Aorta (tissue), 5 donors: Measurements from ENCODE around the gene QSOX1. TPM values are rescaled to one million over a fixed set of nuclear protein-coding genes. Genes with fewer than 3 reads are reported as not detected.
"Not testable (repeated sequence)": the region's sequence is repeated elsewhere in the genome, so short reads cannot be mapped to it uniquely, and the experiment has no call there.

Experiments used
- ATAC-seq: fragments of 200-7000 bp; cut with Tn5 transposase; one replicate; pipeline ENCODE4 v1.9.1; 2022; ENCODE audit warnings: moderate library complexity; ENCODE audit not compliant: low FRiP score
- DNase-seq, 2 donors: peaks; one replicate each; pipeline ENCODE4 v3.0.0-alpha.2; 2020
- H3K27ac ChIP-seq, 2 donors: one replicate each; pipeline ENCODE4 v1.5.1; 2013; ENCODE audit warnings: low read length in 2 of 2, mild to moderate bottlenecking in 2 of 2, moderate library complexity in 2 of 2, control low read depth in 1 of 2, inconsistent platforms in 1 of 2, low read depth in 1 of 2
- H3K27me3 ChIP-seq, 2 donors: one replicate each; pipeline ENCODE4 v1.6.1; 2013; ENCODE audit warnings: control low read depth in 1 of 2, low read length in 1 of 2, mild to moderate bottlenecking in 1 of 2, moderate library complexity in 1 of 2; ENCODE audit not compliant: insufficient read depth in 2 of 2, control insufficient read depth in 1 of 2
- H3K36me3 ChIP-seq, 2 donors: one replicate each; pipeline ENCODE4 v1.6.1; 2013; ENCODE audit warnings: control low read depth in 1 of 2, low read length in 1 of 2, mild to moderate bottlenecking in 1 of 2; ENCODE audit not compliant: insufficient read depth in 2 of 2, control insufficient read depth in 1 of 2
- H3K4me1 ChIP-seq, 2 donors: one replicate each; pipeline ENCODE4 v1.6.1; 2013; ENCODE audit warnings: low read length in 2 of 2, control low read depth in 1 of 2, mild to moderate bottlenecking in 1 of 2, moderate library complexity in 1 of 2; ENCODE audit not compliant: insufficient read depth in 2 of 2, control insufficient read depth in 1 of 2
- H3K4me3 ChIP-seq, 2 donors: one replicate each; pipeline ENCODE4 v1.5.1; 2013; ENCODE audit warnings: low read length in 2 of 2, control low read depth in 1 of 2, mild to moderate bottlenecking in 1 of 2
- H3K9me3 ChIP-seq: one replicate; pipeline ENCODE4 v1.6.1; 2013; ENCODE audit warnings: mild to moderate bottlenecking, low read length; ENCODE audit not compliant: control insufficient read depth
- WGBS, 2 donors: extraction: QIAGEN DNeasy Blood & Tissue Kit; methylation state at CpG; one replicate each; pipeline ENCODE4 v1.1.7; 2013; 5-methylcytosine and 5-hydroxymethylcytosine counted together
- intact Hi-C, 2 donors: fragments of 100-400 bp; cut with DNase I; formaldehyde crosslinking; loops; one replicate each; pipeline versions ENCODE4 v1.14.2 to v1.15.0; 2022
- polyA plus RNA-seq, 2 donors: library from polyadenylated mRNA; stranded (reverse); fragments of 200-250 nt; gene quantifications; one replicate each; pipeline ENCODE4 v1.2.3, GENCODE V29; 2013
- total RNA-seq, 2 donors: library from RNA; stranded (reverse); fragmentation: NEBNext Ultra II Directional; extraction: Animal tissue kit (Norgen Biotek cat#: 25700); gene quantifications; one replicate each; pipeline ENCODE4 v1.2.1, GENCODE V29; 2021
- donor health status: healthy with polysubstance abuse.
- donor health status: Bipolar disorder and iron deficiency.
- donor health status: DM: no; HTN: no; CAD: no.
- donor health status: DM: no; HTN: no; CAD: no.
- donor health status: DM: yes; HTN: yes; CAD: no.

QSOX1 gene
- total and polyA plus RNA-seq, 4 donors = 24.5 to 181 (median 91.7) TPM

- H3K27ac ChIP-seq = no peak overlapping the region
- ATAC-seq (no peak), DNase-seq (no peak)
- H3K27me3 ChIP-seq = no peaks in the 10 kb centered on the region
- H3K36me3 ChIP-seq = peaks cover 0 to 1% of the 10 kb centered on the region in 2 donors
- WGBS, 2 donors = 84 to 88% methylated on average over 7 of the region's 7 CpGs
- intact Hi-C loops = no loop called here
- no peaks in the 10 kb centered on the region for H3K4me1 ChIP-seq
- no peak overlapping the region for H3K4me3 ChIP-seq
- H3K9me3 ChIP-seq = no peaks in the 10 kb centered on the region
Observed at GRCh38 chr1:180201451-180202200, 47.0 kb downstream of the QSOX1 start.

GRCh38 chr1:180202588-180202987, 47.9 kb downstream of the QSOX1 start:
- DNase-seq, H3K9me3 ChIP-seq, H3K27me3 ChIP-seq, H3K4me3 ChIP-seq, intact Hi-C loops, H3K36me3 ChIP-seq, ATAC-seq, H3K27ac ChIP-seq, H3K4me1 ChIP-seq: not testable (repeated sequence)
- 81 to 85% methylated on average over 5 of the region's 5 CpGs for WGBS, 2 donors

GRCh38 chr1:180204231-180204630, 49.6 kb downstream of the QSOX1 start:
- Histone ChIP-seq H3K36me3 (no peaks in the 10 kb centered on the region), H3K4me1 (no peaks in the 10 kb centered on the region), H3K27me3 (no peaks in the 10 kb centered on the region), H3K9me3 (no peaks in the 10 kb centered on the region), H3K27ac (no peak overlapping the region), H3K4me3 (no peak overlapping the region)
- no peak for ATAC-seq
- no peak for DNase-seq
- intact Hi-C loops = no loop called here
- WGBS, 2 donors = 80% methylated on average over 6 of the region's 6 CpGs

- no peaks in the 10 kb centered on the region for H3K9me3 ChIP-seq
- H3K4me1 ChIP-seq = no peaks in the 10 kb centered on the region
- no peak overlapping the region for H3K27ac ChIP-seq
- 89 to 96% methylated on average over 3 of the region's 3 CpGs for WGBS, 2 donors
- intact Hi-C loops = no loop called here
- no peaks in the 10 kb centered on the region for H3K27me3 ChIP-seq
- H3K36me3 ChIP-seq = no peaks in the 10 kb centered on the region
- ATAC-seq = no peak
- no peak overlapping the region for H3K4me3 ChIP-seq
- DNase-seq = peak; percentile 4 to 22
Observed at GRCh38 chr1:180206581-180206980, 51.9 kb downstream of the QSOX1 start.

GRCh38 chr1:180208264-180208663, 53.6 kb downstream of the QSOX1 start:
- H3K27me3 ChIP-seq = no peaks in the 10 kb centered on the region
- WGBS, 2 donors = 83 to 88% methylated on average over 4 of the region's 4 CpGs
- DNase-seq (peak in 1 of 2 donors; percentile 29), ATAC-seq (no peak)
- H3K4me3 ChIP-seq = no peak overlapping the region
- intact Hi-C loops = no loop called here
- no peaks in the 10 kb centered on the region for H3K9me3 ChIP-seq
- H3K4me1 ChIP-seq = no peaks in the 10 kb centered on the region
- no peaks in the 10 kb centered on the region for H3K36me3 ChIP-seq
- H3K27ac ChIP-seq = no peak overlapping the region

GRCh38 chr1:180210008-180210620, 55.4 kb downstream of the QSOX1 start:
- no peak overlapping the region for H3K4me3 ChIP-seq
- no peaks in the 10 kb centered on the region for H3K27me3 ChIP-seq
- intact Hi-C loops = no loop called here
- H3K9me3 ChIP-seq = no peaks in the 10 kb centered on the region
- no peak overlapping the region for H3K27ac ChIP-seq
- no peaks in the 10 kb centered on the region for H3K36me3 ChIP-seq
- H3K4me1 ChIP-seq = no peaks in the 10 kb centered on the region
- ATAC-seq (no peak), DNase-seq (peak; percentile 15 to 24)
- WGBS, 2 donors = 73 to 79% methylated on average over 4 of the region's 4 CpGs

GRCh38 chr1:180211156-180211859, 56.6 kb downstream of the QSOX1 start:
- no peaks in the 10 kb centered on the region for H3K4me1 ChIP-seq
- no peaks in the 10 kb centered on the region for H3K27me3 ChIP-seq
- 74 to 77% methylated on average over 11 to 12 of the region's 12 CpGs for WGBS, 2 donors
- H3K4me3 ChIP-seq = no peak overlapping the region
- no peaks in the 10 kb centered on the region for H3K9me3 ChIP-seq
- no peak overlapping the region for H3K27ac ChIP-seq
- DNase-seq = peak; percentile 29 to 58
- intact Hi-C loops = no loop called here
- no peaks in the 10 kb centered on the region for H3K36me3 ChIP-seq
- no peak for ATAC-seq

- Histone ChIP-seq H3K9me3 (no peaks in the 10 kb centered on the region), H3K36me3 (no peaks in the 10 kb centered on the region), H3K27me3 (no peaks in the 10 kb centered on the region), H3K27ac (no peak overlapping the region), H3K4me1 (no peaks in the 10 kb centered on the region), H3K4me3 (no peak overlapping the region)
- DNase-seq (no peak), ATAC-seq (no peak)
- intact Hi-C loops = no loop called here
- 77 to 84% methylated on average over 8 of the region's 8 CpGs for WGBS, 2 donors
Observed at GRCh38 chr1:180211860-180212229, 57.2 kb downstream of the QSOX1 start.
